ENCODE data around the gene MTAP.

Gene MTAP

GRCh38 chr9:21804791-21805190 lies 2.4 kb downstream of the MTAP start:
- Histone ChIP-seq H3K27ac (replicated peaks) (no peak overlapping the region), H3K4me3 (replicated peaks; ENCODE audit: insufficient read depth, low read length) (no peak overlapping the region; the same call in 1 of the 2 replicates), H3K27me3 (ENCODE audit: insufficient read depth, poor library complexity, severe bottlenecking) (no peaks in the 10 kb centered on the region)
- DNase-seq (ENCODE audit: low read depth in 1 of 2, low spot score in 1 of 2) = no peak
- TF ChIP-seq CTCF (IDR thresholded peaks at IDR 0.05; ENCODE audit: insufficient read depth, low read length) = no peak
- TF ChIP-seq SPI1 (IDR thresholded peaks at IDR 0.05; ENCODE audit: borderline replicate concordance, low read depth) = no peak
- TF ChIP-seq REST (IDR thresholded peaks at IDR 0.05; ENCODE audit: insufficient replicate concordance, low read depth) = no peak
- no peak for TF ChIP-seq POLR2AphosphoS5 (IDR thresholded peaks at IDR 0.05; ENCODE audit: low read depth)
- TF ChIP-seq GABPA (IDR thresholded peaks at IDR 0.05; ENCODE audit: low read depth) = no peak

- no peak for TF ChIP-seq SPI1 (IDR thresholded peaks at IDR 0.05; ENCODE audit: borderline replicate concordance, low read depth)
- no peak for TF ChIP-seq POLR2AphosphoS5 (IDR thresholded peaks at IDR 0.05; ENCODE audit: low read depth)
- no peak for TF ChIP-seq GABPA (IDR thresholded peaks at IDR 0.05; ENCODE audit: low read depth)
- TF ChIP-seq REST (IDR thresholded peaks at IDR 0.05; ENCODE audit: insufficient replicate concordance, low read depth) = no peak
- no peak for TF ChIP-seq CTCF (IDR thresholded peaks at IDR 0.05; ENCODE audit: insufficient read depth, low read length)
- H3K4me3 ChIP-seq (replicated peaks; ENCODE audit: insufficient read depth, low read length) = no peak overlapping the region
- no peaks in the 10 kb centered on the region for H3K27me3 ChIP-seq (ENCODE audit: insufficient read depth, poor library complexity, severe bottlenecking)
- no peak for DNase-seq (ENCODE audit: low read depth in 1 of 2, low spot score in 1 of 2)
- no peak overlapping the region for H3K27ac ChIP-seq (replicated peaks)
Measured at GRCh38 chr9:21806644-21807043, 4.2 kb downstream of the MTAP start.

DNA sequence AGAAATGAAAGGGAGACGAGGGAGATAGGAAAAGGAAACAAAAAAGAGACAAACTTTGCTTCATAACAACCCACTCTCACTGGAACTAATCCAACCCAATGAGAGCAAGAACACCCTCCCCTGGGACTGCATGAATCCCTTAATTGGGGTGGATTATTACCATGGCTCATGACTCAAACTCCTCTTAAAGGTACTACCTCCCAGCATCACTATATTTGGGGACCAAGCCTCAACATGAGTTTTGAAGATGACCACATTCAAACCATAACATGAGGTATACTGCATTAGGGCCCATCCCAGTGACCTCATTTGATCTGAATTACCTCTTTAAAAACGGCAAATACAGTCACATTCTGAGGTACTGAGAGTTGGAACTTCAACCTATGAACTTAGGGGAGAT lies 8.0 kb downstream of the MTAP start:
- TF ChIP-seq CTCF (IDR thresholded peaks at IDR 0.05; ENCODE audit: insufficient read depth, low read length) (no peak), SPI1 (IDR thresholded peaks at IDR 0.05; ENCODE audit: borderline replicate concordance, low read depth) (no peak), REST (IDR thresholded peaks at IDR 0.05; ENCODE audit: insufficient replicate concordance, low read depth) (no peak), POLR2AphosphoS5 (IDR thresholded peaks at IDR 0.05; ENCODE audit: low read depth) (no peak), GABPA (IDR thresholded peaks at IDR 0.05; ENCODE audit: low read depth) (no peak)
- DNase-seq (ENCODE audit: low read depth in 1 of 2, low spot score in 1 of 2) = no peak
- Histone ChIP-seq H3K4me3 (replicated peaks; ENCODE audit: insufficient read depth, low read length) (no peak overlapping the region), H3K27ac (replicated peaks) (no peak overlapping the region), H3K27me3 (ENCODE audit: insufficient read depth, poor library complexity, severe bottlenecking) (no peaks in the 10 kb centered on the region)

Data from HL-60 (cell line).